Right atrium auricular region (tissue), 2 donors: ENCODE results near the gene NUP107. TPM values are rescaled to one million over a fixed set of nuclear protein-coding genes. Genes with fewer than 3 reads are reported as not detected.

ENCODE experiments used
- DNase-seq: peaks from one replicate; pipeline ENCODE4 v3.0.0-alpha.2; 2019; ENCODE audit warnings: low spot score
- H3K27ac ChIP-seq, 2 donors: fragments of 200-600 bp; sonication (generic); 1 replicate in 1 of 2; 2 replicates in 1 of 2; pipeline ENCODE4 v1.5.1; 2016 to 2019
- H3K27me3 ChIP-seq, 2 donors: fragments of 200-600 bp; sonication (generic); one replicate each; pipeline versions ENCODE4 v1.5.1 to v1.6.0; 2017 to 2019
- H3K36me3 ChIP-seq: fragments of 200-600 bp; sonication (generic); one replicate; pipeline ENCODE4 v1.5.1; 2016
- H3K4me1 ChIP-seq, 2 donors: fragments of 200-600 bp; sonication (generic); one replicate each; pipeline versions ENCODE4 v1.5.1 to v1.6.0; 2017 to 2019
- H3K4me3 ChIP-seq, 2 donors: fragments of 200-600 bp; sonication (generic); 1 replicate in 1 of 2; 2 replicates in 1 of 2; pipeline ENCODE4 v1.5.1; 2017 to 2019; ENCODE audit warnings: mild to moderate bottlenecking in 1 of 2, moderate library complexity in 1 of 2
- H3K9me3 ChIP-seq, 2 donors: fragments of 200-600 bp; sonication (generic); one replicate each; pipeline ENCODE4 v1.5.1; 2019
- total RNA-seq, 2 donors: library from RNA; depleted of rRNA; stranded (reverse); fragments of >200 nt; gene quantifications; one replicate each; pipeline ENCODE4 v1.1.0, GENCODE V29; 2016
- TF ChIP-seq, protein P1 (sequence below), 2 donors: fragments of 200-600 bp; sonication (generic); IDR thresholded peaks; one replicate each; pipeline ENCODE4 v1.5.1; 2019; ENCODE audit warnings: antibody characterized with exemption in 2 of 2

Gene NUP107
- total RNA-seq, 2 donors from 2014 or later: 12.6 to 14.9 TPM

DNA sequence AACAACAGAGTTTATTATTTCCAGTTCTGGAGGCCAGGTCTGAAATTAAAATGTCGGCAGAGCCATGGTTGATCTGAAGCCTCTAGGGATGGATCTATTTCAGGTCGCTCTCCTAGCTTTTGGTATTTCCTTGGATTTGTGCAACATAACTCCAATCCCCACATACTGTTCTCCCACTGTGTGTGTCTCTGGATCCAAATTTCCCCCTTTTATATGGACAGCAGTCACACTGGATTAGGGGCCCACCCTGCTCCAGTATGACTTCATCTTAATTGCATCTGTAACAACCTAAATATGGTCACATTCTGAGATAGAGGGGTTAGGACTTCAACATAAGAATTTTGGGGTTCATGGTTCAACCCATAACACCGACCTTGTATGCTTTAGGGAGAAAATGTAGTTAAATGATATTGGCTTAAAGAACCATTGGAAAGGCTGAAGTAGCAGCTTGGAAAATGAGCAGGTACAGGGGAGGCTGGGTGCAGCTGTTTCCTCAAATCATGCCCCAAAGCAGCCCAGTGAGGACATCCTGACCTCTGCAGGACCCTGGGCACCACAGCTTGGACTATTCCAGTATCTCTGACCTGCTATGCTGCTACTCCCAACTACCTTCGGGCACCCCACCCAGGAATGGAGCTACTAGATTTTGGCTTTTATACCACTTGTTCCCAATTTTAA is 107.3 kb downstream of the NUP107 start:
- Histone ChIP-seq H3K27ac (no peak overlapping the region), H3K27me3 (no peaks in the 10 kb centered on the region), H3K4me3 (no peak overlapping the region), H3K9me3 (no peaks in the 10 kb centered on the region), H3K4me1 (no peaks in the 10 kb centered on the region), H3K36me3 (no peaks in the 10 kb centered on the region)
- TF ChIP-seq, protein P1, sequence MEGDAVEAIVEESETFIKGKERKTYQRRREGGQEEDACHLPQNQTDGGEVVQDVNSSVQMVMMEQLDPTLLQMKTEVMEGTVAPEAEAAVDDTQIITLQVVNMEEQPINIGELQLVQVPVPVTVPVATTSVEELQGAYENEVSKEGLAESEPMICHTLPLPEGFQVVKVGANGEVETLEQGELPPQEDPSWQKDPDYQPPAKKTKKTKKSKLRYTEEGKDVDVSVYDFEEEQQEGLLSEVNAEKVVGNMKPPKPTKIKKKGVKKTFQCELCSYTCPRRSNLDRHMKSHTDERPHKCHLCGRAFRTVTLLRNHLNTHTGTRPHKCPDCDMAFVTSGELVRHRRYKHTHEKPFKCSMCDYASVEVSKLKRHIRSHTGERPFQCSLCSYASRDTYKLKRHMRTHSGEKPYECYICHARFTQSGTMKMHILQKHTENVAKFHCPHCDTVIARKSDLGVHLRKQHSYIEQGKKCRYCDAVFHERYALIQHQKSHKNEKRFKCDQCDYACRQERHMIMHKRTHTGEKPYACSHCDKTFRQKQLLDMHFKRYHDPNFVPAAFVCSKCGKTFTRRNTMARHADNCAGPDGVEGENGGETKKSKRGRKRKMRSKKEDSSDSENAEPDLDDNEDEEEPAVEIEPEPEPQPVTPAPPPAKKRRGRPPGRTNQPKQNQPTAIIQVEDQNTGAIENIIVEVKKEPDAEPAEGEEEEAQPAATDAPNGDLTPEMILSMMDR (IDR thresholded peaks at IDR 0.05): no peak
- DNase-seq: no peak

DNA sequence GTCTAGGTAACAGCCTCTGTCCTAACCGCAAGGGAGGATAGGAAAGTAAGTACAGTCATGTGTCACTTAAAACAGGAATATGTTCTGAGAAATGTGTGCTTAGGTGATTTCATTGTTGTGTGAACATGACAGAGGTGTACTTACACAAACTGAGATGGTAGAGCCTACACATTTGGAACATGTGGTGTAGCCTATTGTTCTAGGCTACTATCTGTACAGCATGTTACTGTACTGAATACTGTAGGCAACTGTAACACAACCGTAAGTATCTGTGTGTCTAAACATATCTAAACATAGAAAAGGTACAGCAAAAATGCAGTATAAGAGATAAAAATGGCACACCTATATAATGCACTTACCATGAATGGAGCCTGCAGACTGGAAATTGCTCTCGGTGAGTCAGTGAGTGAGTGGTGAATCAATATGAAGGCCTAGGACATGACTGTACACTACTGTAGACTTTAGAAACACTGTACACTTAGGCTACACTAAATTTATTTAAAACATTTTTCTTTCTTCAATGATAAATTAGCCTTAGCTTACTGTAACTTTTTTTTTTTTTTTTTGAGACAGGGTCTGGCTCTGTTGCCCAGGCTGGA is 108.0 kb downstream of the NUP107 start:
- H3K27me3 ChIP-seq: no peaks in the 10 kb centered on the region
- no peak overlapping the region for H3K27ac ChIP-seq
- no peaks in the 10 kb centered on the region for H3K9me3 ChIP-seq
- H3K36me3 ChIP-seq: no peaks in the 10 kb centered on the region
- TF ChIP-seq, protein P1 (IDR thresholded peaks at IDR 0.05): no peak
- H3K4me1 ChIP-seq: no peaks in the 10 kb centered on the region
- no peak for DNase-seq
- H3K4me3 ChIP-seq: no peak overlapping the region

Other genes starting within 250 kb of the NUP107 start
- 10 to 100 TPM; 73.1 to 74.6 TPM for gene RAP1B, start 76.1 kb upstream of the NUP107 start, total RNA-seq
- gene SLC35E3, start 59.2 kb downstream of the NUP107 start, total RNA-seq: 1 to 10 TPM; 2.3 to 3.1 TPM
- 10 to 100 TPM; 36.0 to 36.6 TPM for gene MDM2, start 121.2 kb downstream of the NUP107 start, total RNA-seq
- 10 to 100 TPM; 19.8 to 21.9 TPM for gene CPM, start 246.2 kb downstream of the NUP107 start, total RNA-seq